Testis (tissue), 5 donors: Measurements from ENCODE around the gene FXYD3. TPM values are rescaled to one million over a fixed set of nuclear protein-coding genes. Genes with fewer than 3 reads are reported as not detected.
A peak's percentile ranks its signal among the peaks of the same experiment; 100 is the strongest.

ENCODE experiments used
- DNase-seq: peaks from one replicate; pipeline ENCODE4 v3.0.0-alpha.2; 2019
- H3K27ac ChIP-seq, 2 donors: fragments of 200-600 bp; sonication (generic); one replicate each; pipeline ENCODE4 v1.5.1; 2019
- H3K27me3 ChIP-seq: fragments of 200-600 bp; sonication (generic); one replicate; pipeline ENCODE4 v1.5.1; 2019
- H3K36me3 ChIP-seq: fragments of 200-600 bp; sonication (generic); one replicate; pipeline ENCODE4 v1.5.1; 2017; ENCODE audit warnings: low read depth; ENCODE audit errors: missing control alignments
- H3K4me1 ChIP-seq: fragments of 200-600 bp; sonication (generic); one replicate; pipeline ENCODE4 v1.5.1; 2019
- H3K4me3 ChIP-seq, 2 donors: fragments of 200-600 bp; sonication (generic); one replicate each; pipeline ENCODE4 v1.5.1; 2017 to 2019
- H3K9me3 ChIP-seq: fragments of 200-600 bp; sonication (generic); one replicate; pipeline ENCODE4 v1.5.1; 2017
- CTCF ChIP-seq, 3 experiments: fragments of 450-650 bp in 2 of 3; fragments of 200-600 bp in 1 of 3; sonication (generic) in 1 of 3; IDR thresholded peaks; one replicate each; pipeline ENCODE4 v1.5.1; 2016 to 2019; ENCODE audit warnings: antibody characterized with exemption in 3 of 3, mild to moderate bottlenecking in 2 of 3, moderate library complexity in 1 of 3
- POLR2A ChIP-seq: fragments of 450-650 bp; IDR thresholded peaks from one replicate; pipeline ENCODE4 v1.6.1; 2017; ENCODE audit warnings: antibody characterized with exemption, mild to moderate bottlenecking, moderate library complexity
- WGBS, 2 donors: methylation state at CpG; one replicate each; pipeline ENCODE4 v1.1.5; 2018; 5-methylcytosine and 5-hydroxymethylcytosine counted together
- intact Hi-C: fragments of 100-400 bp; cut with DNase I; formaldehyde crosslinking; loops from one replicate; pipeline ENCODE4 v1.15.1; 2023; ENCODE audit warnings: low total_unique reads
- long read RNA-seq, 2 donors: transcript quantifications; one replicate each; lab custom pipeline, GENCODE V29; 2026
- polyA plus RNA-seq: library from polyadenylated mRNA; stranded (reverse); fragments of 350-450 nt; fragmentation: Illumina TruSeq; extraction: RNeasy Lipid Tissue Mini Kit (QIAGEN cat#74804); gene quantifications from one replicate; pipeline ENCODE4 v1.2.3, GENCODE V29; 2014; ENCODE audit warnings: low read depth, low replicate concordance; ENCODE audit not compliant: insufficient read depth
- total RNA-seq, 2 donors: library from RNA; depleted of rRNA; stranded (reverse); fragments of >200 nt; gene quantifications; one replicate each; pipeline ENCODE4 v1.2.3, GENCODE V29; 2016

FXYD3 gene
- total RNA-seq = 1 to 10 TPM in 1 of 2 donors, not detected in 1; 2.6 TPM
- polyA plus RNA-seq = not detected
- long read RNA-seq, donor 1 = 0 reads
- long read RNA-seq, donor 2 = 0 reads

GRCh38 chr19:35115177-35115951 is at the start of gene FXYD3:
Gene FXYD3 (plus strand): TSS chr19:35115823. CDS start chr19:35119377, 3,554 bp downstream.
- Histone ChIP-seq H3K36me3 (no peaks in the 10 kb centered on the region), H3K27ac (no peak within 1 kb of the TSS), H3K4me1 (peaks cover 6% of the 10 kb centered on the region), H3K9me3 (no peaks in the 10 kb centered on the region), H3K4me3 (peak within 1 kb of the TSS; percentile 21 to 39), H3K27me3 (no peaks in the 10 kb centered on the region)
- TF ChIP-seq CTCF (IDR thresholded peaks at IDR 0.05) (no peak), POLR2A (no peak)
- no peak for DNase-seq
- intact Hi-C loops = no loop called here
- 57 to 58% methylated on average over 11 to 14 of the region's 14 CpGs for WGBS, 2 donors

- Histone ChIP-seq H3K27ac (no peak overlapping the region), H3K27me3 (no peaks in the 10 kb centered on the region), H3K9me3 (no peaks in the 10 kb centered on the region), H3K4me1 (peaks cover 4% of the 10 kb centered on the region), H3K4me3 (no peak overlapping the region), H3K36me3 (no peaks in the 10 kb centered on the region)
- intact Hi-C loops = no loop called here
- 74 to 92% methylated on average over 8 to 15 of the region's 15 CpGs for WGBS, 2 donors
- DNase-seq = no peak
- TF ChIP-seq CTCF (IDR thresholded peaks at IDR 0.05) (no peak), POLR2A (no peak)
These were observed 49.5 kb upstream of the FXYD3 start for GRCh38 chr19:35066121-35066520.

- Histone ChIP-seq H3K4me1 (peaks cover 4% of the 10 kb centered on the region), H3K36me3 (no peaks in the 10 kb centered on the region), H3K27me3 (no peaks in the 10 kb centered on the region), H3K9me3 (no peaks in the 10 kb centered on the region), H3K27ac (no peak overlapping the region), H3K4me3 (no peak overlapping the region)
- 22 to 24% methylated on average over 13 to 14 of the region's 14 CpGs for WGBS, 2 donors
- TF ChIP-seq POLR2A (no peak), CTCF (IDR thresholded peaks at IDR 0.05) (peak; percentile 75 to 81 (median 80))
- peak; percentile 94 for DNase-seq
- intact Hi-C loops = no loop called here
These were observed 48.7 kb upstream of the FXYD3 start for GRCh38 chr19:35066691-35067563.

- no peak overlapping the region for H3K4me3 ChIP-seq
- no peak overlapping the region for H3K27ac ChIP-seq
- no peaks in the 10 kb centered on the region for H3K9me3 ChIP-seq
- DNase-seq = no peak
- TF ChIP-seq CTCF (IDR thresholded peaks at IDR 0.05) = no peak
- no peak for TF ChIP-seq POLR2A
- no peaks in the 10 kb centered on the region for H3K36me3 ChIP-seq
- H3K27me3 ChIP-seq = no peaks in the 10 kb centered on the region
- intact Hi-C loops = no loop called here
- WGBS, 2 donors = 74 to 79% methylated on average over 10 of the region's 10 CpGs
- peaks cover 4% of the 10 kb centered on the region for H3K4me1 ChIP-seq
These were observed 46.5 kb upstream of the FXYD3 start for GRCh38 chr19:35068941-35069634.
